Glutamatergic neuron (in vitro differentiated cells): ENCODE results near the gene PECR. TPM values are rescaled to one million over a fixed set of nuclear protein-coding genes. Genes with fewer than 3 reads are reported as not detected.

ENCODE experiments used
- DNase-seq: peaks from one replicate; pipeline ENCODE4 v3.0.0; 2022
- H3K27ac Mint-ChIP-seq: one replicate; pipeline ENCODE4 v1.8.0; 2020; ENCODE audit warnings: mild to moderate bottlenecking, mixed read lengths, inconsistent platforms; ENCODE audit not compliant: unreplicated experiment
- H3K27me3 Mint-ChIP-seq: one replicate; pipeline ENCODE4 v1.8.0; 2020; ENCODE audit warnings: mild to moderate bottlenecking, moderate library complexity, mixed read lengths, inconsistent platforms; ENCODE audit not compliant: unreplicated experiment
- H3K36me3 Mint-ChIP-seq: one replicate; pipeline ENCODE4 v1.8.0; 2020; ENCODE audit warnings: mild to moderate bottlenecking, mixed read lengths, inconsistent platforms; ENCODE audit not compliant: unreplicated experiment
- H3K4me1 Mint-ChIP-seq: one replicate; pipeline ENCODE4 v1.8.0; 2020; ENCODE audit warnings: mild to moderate bottlenecking, low read depth, mixed read lengths, inconsistent platforms; ENCODE audit not compliant: unreplicated experiment
- H3K4me3 Mint-ChIP-seq: one replicate; pipeline ENCODE4 v1.8.0; 2020; ENCODE audit warnings: mild to moderate bottlenecking, mixed read lengths, inconsistent platforms; ENCODE audit not compliant: unreplicated experiment
- H3K9me3 Mint-ChIP-seq: one replicate; pipeline ENCODE4 v1.8.0; 2020; ENCODE audit warnings: mild to moderate bottlenecking, moderate library complexity, mixed read lengths, inconsistent platforms; ENCODE audit not compliant: unreplicated experiment
- total RNA-seq: library from RNA; stranded (reverse); fragmentation: NEBNext Ultra II Directional; extraction: Animal tissue kit (Norgen Biotek cat#: 25700); gene quantifications from one replicate; pipeline ENCODE4 v1.2.1, GENCODE V29; 2021; ENCODE audit not compliant: unreplicated experiment
- TF ChIP-seq, protein P1 (sequence below): fragments of 200-600 bp; sonication (generic); IDR thresholded peaks from one replicate; pipeline ENCODE4 v1.5.0; 2021; ENCODE audit not compliant: partially characterized antibody, unreplicated experiment

Gene PECR
- total RNA-seq, 1 donor from 2014 or later = 33.0 TPM

GRCh38 chr2:216086207-216086893 lies 4.7 kb upstream of the PECR start:
- H3K4me1 Mint-ChIP-seq = peaks cover 39% of the 10 kb centered on the region
- H3K36me3 Mint-ChIP-seq = peaks cover 18% of the 10 kb centered on the region
- DNase-seq = no peak
- H3K27me3 Mint-ChIP-seq = peaks cover 21% of the 10 kb centered on the region
- peaks cover 28% of the 10 kb centered on the region for H3K9me3 Mint-ChIP-seq
- H3K4me3 Mint-ChIP-seq = peak overlapping the region; percentile 93
- peak overlapping the region; percentile 100 for H3K27ac Mint-ChIP-seq
- TF ChIP-seq, protein P1, sequence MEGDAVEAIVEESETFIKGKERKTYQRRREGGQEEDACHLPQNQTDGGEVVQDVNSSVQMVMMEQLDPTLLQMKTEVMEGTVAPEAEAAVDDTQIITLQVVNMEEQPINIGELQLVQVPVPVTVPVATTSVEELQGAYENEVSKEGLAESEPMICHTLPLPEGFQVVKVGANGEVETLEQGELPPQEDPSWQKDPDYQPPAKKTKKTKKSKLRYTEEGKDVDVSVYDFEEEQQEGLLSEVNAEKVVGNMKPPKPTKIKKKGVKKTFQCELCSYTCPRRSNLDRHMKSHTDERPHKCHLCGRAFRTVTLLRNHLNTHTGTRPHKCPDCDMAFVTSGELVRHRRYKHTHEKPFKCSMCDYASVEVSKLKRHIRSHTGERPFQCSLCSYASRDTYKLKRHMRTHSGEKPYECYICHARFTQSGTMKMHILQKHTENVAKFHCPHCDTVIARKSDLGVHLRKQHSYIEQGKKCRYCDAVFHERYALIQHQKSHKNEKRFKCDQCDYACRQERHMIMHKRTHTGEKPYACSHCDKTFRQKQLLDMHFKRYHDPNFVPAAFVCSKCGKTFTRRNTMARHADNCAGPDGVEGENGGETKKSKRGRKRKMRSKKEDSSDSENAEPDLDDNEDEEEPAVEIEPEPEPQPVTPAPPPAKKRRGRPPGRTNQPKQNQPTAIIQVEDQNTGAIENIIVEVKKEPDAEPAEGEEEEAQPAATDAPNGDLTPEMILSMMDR = no peak

GRCh38 chr2:216084547-216084946 lies 2.9 kb upstream of the PECR start:
- peak overlapping the region; percentile 93 for H3K4me3 Mint-ChIP-seq
- TF ChIP-seq, protein P1 = no peak
- peak overlapping the region; percentile 100 for H3K27ac Mint-ChIP-seq
- peaks cover 29% of the 10 kb centered on the region for H3K9me3 Mint-ChIP-seq
- H3K4me1 Mint-ChIP-seq = peaks cover 35% of the 10 kb centered on the region
- DNase-seq = no peak
- peaks cover 11% of the 10 kb centered on the region for H3K36me3 Mint-ChIP-seq
- H3K27me3 Mint-ChIP-seq = peaks cover 21% of the 10 kb centered on the region

- H3K4me3 Mint-ChIP-seq = peak overlapping the region; percentile 93
- H3K9me3 Mint-ChIP-seq = peaks cover 29% of the 10 kb centered on the region
- H3K27ac Mint-ChIP-seq = peak overlapping the region; percentile 100
- peaks cover 6% of the 10 kb centered on the region for H3K36me3 Mint-ChIP-seq
- TF ChIP-seq, protein P1 = no peak
- H3K4me1 Mint-ChIP-seq = peaks cover 33% of the 10 kb centered on the region
- peaks cover 21% of the 10 kb centered on the region for H3K27me3 Mint-ChIP-seq
- DNase-seq = peak; percentile 76
These were observed 2.1 kb upstream of the PECR start for GRCh38 chr2:216083464-216084281.

DNA sequence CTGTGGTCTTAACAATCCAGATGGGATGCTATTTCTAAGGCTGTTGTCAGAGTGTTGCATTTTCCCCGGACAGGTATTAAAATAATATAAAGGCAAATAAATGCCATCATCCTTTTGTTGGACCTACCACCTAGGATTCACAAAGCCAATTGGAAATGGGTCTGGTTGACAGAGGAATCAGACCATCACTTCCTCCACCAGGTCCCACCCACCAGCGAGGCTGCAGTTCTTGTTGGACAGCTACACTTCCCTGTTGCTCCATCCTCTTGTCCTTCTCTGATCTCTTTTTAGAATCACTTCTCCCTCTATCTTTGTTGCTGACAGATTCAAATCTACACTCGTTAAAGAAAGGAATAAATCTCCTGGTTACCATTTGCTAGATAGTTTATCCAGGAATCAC lies 1.2 kb upstream of the PECR start:
- peak; percentile 70 for DNase-seq
- peaks cover 29% of the 10 kb centered on the region for H3K9me3 Mint-ChIP-seq
- peaks cover 21% of the 10 kb centered on the region for H3K27me3 Mint-ChIP-seq
- peaks cover 33% of the 10 kb centered on the region for H3K4me1 Mint-ChIP-seq
- peak overlapping the region; percentile 100 for H3K27ac Mint-ChIP-seq
- H3K36me3 Mint-ChIP-seq = peaks cover 6% of the 10 kb centered on the region
- TF ChIP-seq, protein P1 = no peak
- peak overlapping the region; percentile 93 for H3K4me3 Mint-ChIP-seq

DNA sequence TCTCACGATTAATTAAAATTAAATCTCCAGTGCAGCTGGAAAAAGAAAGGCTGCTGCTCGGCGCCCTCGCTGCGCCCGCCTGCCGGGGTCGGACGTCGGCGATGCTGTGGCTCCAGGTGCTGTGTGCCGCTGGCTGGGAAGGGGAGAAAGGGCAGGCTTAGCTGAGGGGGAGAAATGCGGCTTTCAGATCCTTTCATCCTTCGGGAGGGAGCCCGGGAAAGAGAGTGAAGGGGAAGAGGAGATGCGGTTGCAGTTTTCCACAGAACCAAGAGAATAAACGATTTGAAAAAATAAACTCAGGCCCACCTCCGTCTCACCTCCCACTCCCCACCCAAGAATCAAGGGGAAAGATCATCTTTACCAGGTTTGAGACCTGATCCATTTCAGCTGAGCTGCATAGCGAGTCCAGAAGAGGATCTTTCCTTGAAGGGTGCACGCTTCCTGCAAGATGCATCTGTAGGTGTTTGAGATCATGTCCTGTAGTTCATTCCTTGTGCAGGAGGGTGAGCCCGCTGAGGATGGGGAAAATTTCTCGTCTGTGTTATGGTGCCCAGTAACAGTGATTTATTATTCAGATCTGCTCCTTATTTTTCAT lies 605 bp upstream of the PECR start:
- DNase-seq = no peak
- H3K9me3 Mint-ChIP-seq = peaks cover 29% of the 10 kb centered on the region
- peak overlapping the region; percentile 93 for H3K4me3 Mint-ChIP-seq
- peaks cover 21% of the 10 kb centered on the region for H3K27me3 Mint-ChIP-seq
- peaks cover 30% of the 10 kb centered on the region for H3K4me1 Mint-ChIP-seq
- peaks cover 6% of the 10 kb centered on the region for H3K36me3 Mint-ChIP-seq
- TF ChIP-seq, protein P1 = no peak
- H3K27ac Mint-ChIP-seq = peak overlapping the region; percentile 100
